HG03064 (cell line): ENCODE measurements around the gene NOL6.
"Not testable (repeated sequence)": the region's sequence is repeated elsewhere in the genome, so short reads cannot be mapped to it uniquely, and the experiment has no call there.

Experiments used
- ATAC-seq: cut with Tn5 transposase; IDR thresholded peaks from one replicate; pipeline ENCODE4 v1.9.1; 2021; ENCODE audit warnings: low read depth; ENCODE audit not compliant: unreplicated experiment

Gene NOL6

GRCh38 chr9:33472881-33473615, 676 bp downstream of the NOL6 start:
- ATAC-seq, result no peak

- no peak for ATAC-seq
Measured at GRCh38 chr9:33472171-33472880, 1.4 kb downstream of the NOL6 start.

- no peak for ATAC-seq
Measured at GRCh38 chr9:33471361-33471760, 2.4 kb downstream of the NOL6 start.

- no peak for ATAC-seq
Measured at GRCh38 chr9:33469891-33470290, 3.8 kb downstream of the NOL6 start.

GRCh38 chr9:33468797-33469621, 4.7 kb downstream of the NOL6 start:
- no peak for ATAC-seq

- ATAC-seq, result no peak
Measured at GRCh38 chr9:33468215-33468730, 5.5 kb downstream of the NOL6 start.

DNA sequence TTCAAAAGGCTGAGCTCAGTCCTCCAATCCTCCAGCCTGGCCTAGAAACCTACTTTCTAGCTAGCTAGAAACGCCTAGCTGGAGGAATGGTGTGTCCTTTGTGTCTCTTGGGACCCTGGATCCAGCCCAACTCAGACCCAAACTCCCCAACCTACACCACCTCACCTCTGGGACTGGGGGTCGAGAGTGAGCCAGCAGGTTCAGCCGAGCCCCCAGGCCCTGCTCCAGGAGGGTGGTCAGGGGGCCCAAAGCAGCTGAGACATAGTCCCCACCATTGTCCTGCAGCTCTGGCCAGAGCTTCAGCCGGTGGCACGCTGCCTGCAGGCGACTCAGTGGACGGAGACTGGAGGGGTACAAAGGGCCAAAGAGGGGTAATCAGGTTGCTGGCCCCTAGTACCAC, 6.2 kb downstream of the NOL6 start:
- ATAC-seq, result no peak

DNA sequence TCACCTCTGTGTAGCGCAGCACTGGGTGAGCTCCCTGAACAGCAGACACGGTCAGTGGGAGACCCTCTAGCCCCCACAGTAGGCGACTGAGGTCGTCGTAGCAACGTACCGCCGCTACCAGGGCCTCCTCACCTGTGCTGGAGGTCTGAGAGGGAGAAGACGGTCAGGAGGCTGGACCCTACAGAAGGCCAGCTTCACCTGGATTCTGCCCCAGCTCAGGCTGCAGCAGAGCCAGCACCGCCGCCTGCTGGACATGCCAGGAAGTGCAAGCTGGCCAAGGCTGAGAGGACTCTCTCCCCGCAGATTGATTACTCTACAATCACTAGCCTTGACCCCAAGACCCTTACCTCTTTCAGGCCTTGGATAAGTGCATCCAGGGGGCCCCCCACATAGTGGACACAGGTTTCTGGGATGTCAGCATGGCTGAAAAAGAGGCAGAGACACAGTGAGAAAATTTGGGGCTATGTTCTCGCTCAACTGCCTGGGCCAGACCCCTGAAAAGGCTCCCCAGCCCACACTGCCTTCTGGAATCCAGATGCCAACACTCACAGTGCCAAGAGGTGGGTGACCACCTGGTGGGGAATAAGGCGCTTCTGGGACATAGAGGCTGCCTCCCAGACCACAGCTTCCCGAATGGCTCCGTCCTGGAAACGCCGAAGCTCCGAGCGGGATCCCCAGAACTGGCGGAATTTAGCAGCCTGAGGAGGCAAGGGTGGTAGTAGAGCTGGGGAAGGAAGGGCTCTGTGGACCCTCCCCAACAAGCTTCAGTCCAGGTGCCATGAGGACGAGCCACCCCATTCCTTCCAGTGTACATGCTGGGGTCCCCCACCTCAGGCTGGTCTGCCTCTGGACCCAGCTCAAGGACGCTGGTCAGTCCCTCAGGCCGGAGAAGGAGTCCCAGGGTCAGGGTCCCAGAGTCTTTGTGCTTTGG, 6.9 kb downstream of the NOL6 start:
- no peak for ATAC-seq

GRCh38 chr9:33465596-33466564, 7.8 kb downstream of the NOL6 start:
- no peak for ATAC-seq

DNA sequence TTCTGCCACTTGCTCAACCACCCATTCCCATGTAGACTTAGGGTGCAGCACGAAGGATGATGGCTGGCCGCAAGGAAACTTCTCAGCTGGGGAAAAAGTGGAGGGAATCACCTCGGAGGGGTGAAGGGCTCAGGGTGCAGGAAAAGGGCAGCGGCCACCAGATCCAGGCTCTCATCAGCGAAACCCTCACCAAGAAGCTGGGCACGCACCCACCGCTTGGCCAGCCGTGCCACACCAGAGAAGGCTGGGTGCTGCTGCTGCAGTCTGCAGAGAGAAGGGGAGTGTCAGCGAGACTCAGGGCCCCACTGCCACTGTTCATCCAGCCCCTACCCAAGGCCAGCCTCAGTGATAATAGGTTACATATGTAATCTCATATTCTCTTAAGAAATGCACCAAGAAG, 8.6 kb downstream of the NOL6 start:
- ATAC-seq, result no peak

DNA sequence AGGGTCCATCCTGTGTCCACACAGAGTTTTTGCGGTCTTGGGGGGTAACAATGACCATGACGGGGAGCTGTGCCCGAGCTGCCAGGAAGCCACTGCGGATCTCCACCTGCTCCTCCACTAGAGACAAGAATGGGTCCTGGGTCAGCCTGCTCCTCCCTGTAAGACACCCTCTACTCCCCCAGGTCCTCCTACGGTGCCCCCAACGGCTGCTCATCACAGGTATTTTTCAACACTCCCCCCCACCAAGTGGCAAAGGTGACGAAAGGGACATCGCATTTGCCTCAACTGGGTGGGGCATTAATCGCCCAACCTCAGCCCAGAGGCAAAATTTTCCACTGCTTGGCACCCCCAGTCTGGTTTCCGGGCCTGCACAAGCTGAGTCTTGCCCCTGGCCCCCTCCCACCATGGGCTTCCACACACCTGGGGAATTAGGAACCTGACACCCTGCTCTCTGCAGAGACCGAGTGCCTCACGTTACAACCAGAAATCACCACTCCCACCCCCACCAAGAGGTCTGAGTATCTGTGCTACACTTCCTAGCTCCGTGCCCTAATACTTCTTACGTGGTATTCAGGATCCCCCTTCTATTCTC, 9.6 kb downstream of the NOL6 start:
- ATAC-seq, result no peak

DNA sequence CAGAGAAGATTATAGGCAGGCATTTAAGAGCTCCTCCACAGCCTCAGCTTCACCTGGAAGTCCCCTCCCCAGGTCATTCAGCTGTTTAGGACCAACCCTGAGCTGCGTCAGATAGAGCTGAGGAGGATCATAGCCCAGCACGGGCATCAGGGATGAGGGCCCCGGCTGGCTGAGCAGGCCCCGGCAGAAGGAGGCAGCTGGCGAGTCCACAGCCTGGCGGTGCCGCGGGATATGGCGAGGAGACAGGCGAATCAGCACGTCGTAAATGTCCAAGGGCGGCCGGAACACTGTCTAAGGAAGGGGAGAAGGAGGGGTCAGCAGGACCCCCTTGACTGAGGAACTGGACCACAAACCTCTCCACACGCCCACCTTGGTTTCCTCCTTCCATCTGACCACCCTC, 10.6 kb downstream of the NOL6 start:
- no peak for ATAC-seq

GRCh38 chr9:33461492-33461891, 12.2 kb downstream of the NOL6 start:
- ATAC-seq, result no peak

DNA sequence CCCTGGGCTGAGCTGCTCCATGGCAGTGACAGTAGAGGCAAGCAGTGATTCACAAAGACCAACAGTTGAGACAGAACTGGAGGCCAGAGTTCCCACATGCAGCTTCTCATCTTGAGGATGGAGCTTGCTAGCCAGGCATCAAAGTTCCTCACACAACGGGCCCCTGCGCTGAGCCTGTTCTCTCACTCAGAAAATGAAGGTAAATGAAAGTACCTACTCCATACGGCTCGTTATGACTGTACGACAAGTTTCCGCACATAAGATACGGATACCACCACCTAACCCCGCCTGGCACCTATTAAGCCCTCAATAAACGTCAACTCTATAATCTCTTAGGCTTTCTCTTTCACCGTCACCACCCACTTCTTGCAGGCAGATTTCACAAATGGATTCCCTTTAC, 12.9 kb downstream of the NOL6 start:
- ATAC-seq, result no peak

- ATAC-seq, result no peak
Measured at GRCh38 chr9:33459115-33459514, 14.6 kb downstream of the NOL6 start.

DNA sequence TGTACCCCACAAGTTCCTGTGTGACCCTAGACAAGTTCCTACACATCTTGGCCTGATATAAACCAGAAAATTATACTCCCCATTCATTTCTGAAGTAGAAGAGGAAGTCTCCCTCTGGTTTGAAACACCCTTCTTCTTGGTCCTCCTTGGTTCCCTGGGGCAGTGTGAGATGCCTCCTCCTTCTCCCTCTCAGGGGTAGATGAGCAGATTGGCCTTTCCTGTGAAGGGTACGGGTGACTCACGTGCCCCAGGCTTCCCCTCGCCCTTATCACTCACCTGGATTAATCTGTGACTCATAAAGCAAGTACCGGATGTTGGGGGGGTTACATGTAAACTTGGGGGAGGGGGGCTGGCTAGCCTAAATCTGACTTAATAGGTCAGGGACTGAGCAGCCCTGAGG, 15.3 kb downstream of the NOL6 start:
- ATAC-seq, result no peak

DNA sequence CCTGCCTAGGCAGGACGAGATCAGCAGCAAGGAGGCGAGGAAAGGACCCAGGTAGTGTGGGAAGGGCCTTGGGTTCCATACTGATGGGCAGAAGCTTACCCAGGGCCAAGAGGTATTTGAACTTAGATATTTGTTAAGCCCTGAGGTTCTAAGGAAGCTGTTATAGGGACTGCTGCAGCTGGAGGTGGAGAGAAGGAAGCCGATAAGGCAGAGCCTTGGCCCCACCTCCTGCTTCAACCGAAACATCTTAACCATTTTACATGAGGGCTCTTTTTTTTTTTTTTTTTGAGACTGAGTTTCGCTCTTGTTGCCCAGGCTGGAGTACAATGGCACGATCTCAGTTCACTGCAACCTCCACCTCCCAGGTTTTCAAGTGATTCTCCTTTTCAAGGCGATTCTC, 17.8 kb downstream of the NOL6 start:
- no peak for ATAC-seq

DNA sequence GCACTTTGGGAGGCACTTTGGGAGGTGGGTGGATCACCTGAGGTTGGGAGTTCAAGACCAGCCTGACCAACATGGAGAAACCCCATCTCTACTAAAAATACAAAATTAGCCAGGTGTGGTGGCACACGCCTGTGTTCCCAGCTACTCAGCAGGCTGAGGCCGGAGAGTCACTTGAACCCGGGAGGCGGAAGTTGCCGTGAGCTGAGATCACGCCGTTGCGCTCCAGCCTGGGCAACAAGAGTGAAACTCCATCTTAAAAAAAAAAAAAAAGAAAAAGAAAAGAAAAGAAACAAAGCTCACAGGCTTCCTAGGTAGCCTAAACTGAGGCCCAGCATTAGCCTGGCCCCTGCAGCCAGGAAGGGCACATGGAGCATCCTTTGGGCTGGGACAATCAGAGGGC, 18.3 kb downstream of the NOL6 start:
- not testable (repeated sequence) for ATAC-seq

GRCh38 chr9:33454661-33455026, 19.1 kb downstream of the NOL6 start:
- not testable (repeated sequence) for ATAC-seq
